Stimulated activated naive B cell treated with anti-CD40 and anti-IgM and Interleukin-4, amounts not matched to agents 10 μg/mL and 1 μg/mL and 100 μg/mL, for 72 hours (primary cell): ENCODE measurements around the gene DNM3.

ENCODE experiments used
- ATAC-seq, 2 donors: fragments of 150-1000 bp; cut with Tn5 transposase; replicated peaks; 2 replicates each; pipeline ENCODE4 v1.10.0; 2021; ENCODE audit warnings: moderate library complexity in 1 of 2
- DNase-seq: peaks from one replicate; pipeline ENCODE4 v3.0.0; 2021
- H3K27ac Mint-ChIP-seq: one replicate; pipeline ENCODE4 v1.8.0; 2022; ENCODE audit warnings: mild to moderate bottlenecking, mixed read lengths
- H3K27me3 Mint-ChIP-seq, 2 donors: one replicate each; pipeline ENCODE4 v1.8.0; 2022; ENCODE audit warnings: mixed read lengths in 2 of 2
- H3K36me3 Mint-ChIP-seq, 2 donors: one replicate each; pipeline ENCODE4 v1.8.0; 2022; ENCODE audit warnings: mixed read lengths in 2 of 2, mild to moderate bottlenecking in 1 of 2
- H3K4me1 Mint-ChIP-seq, 2 donors: one replicate each; pipeline ENCODE4 v1.8.0; 2022; ENCODE audit warnings: mixed read lengths in 2 of 2, mild to moderate bottlenecking in 1 of 2
- H3K4me3 Mint-ChIP-seq, 2 donors: one replicate each; pipeline ENCODE4 v1.8.0; 2022; ENCODE audit warnings: mild to moderate bottlenecking in 2 of 2, mixed read lengths in 2 of 2, moderate library complexity in 1 of 2
- H3K9me3 Mint-ChIP-seq, 2 donors: one replicate each; pipeline ENCODE4 v1.8.0; 2022; ENCODE audit warnings: mixed read lengths in 2 of 2, mild to moderate bottlenecking in 1 of 2

Gene DNM3

DNA sequence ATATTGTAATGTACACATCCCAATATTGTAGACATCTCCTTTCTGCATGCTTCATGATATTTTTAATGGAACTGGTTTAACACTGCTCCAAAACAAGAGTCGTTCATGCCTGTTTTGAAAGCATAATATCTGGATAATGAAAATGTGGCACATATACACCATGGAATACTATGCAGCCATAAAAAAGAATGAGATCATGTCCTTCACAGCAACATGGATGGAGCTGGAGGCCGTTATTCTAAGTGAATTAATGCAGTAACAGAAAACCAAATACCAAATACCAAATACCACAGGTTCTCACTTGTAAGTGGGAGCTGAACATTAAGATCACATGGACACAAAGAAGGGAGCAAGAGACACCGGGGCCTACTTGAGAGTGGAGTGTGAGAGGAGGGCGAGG is 487.0 kb downstream of the DNM3 start:
- peaks cover 3 to 4% of the 10 kb centered on the region in 2 donors for H3K36me3 Mint-ChIP-seq
- H3K4me3 Mint-ChIP-seq = no peak overlapping the region
- no peak for DNase-seq
- H3K9me3 Mint-ChIP-seq = peaks cover 4% of the 10 kb centered on the region in 2 donors
- peaks cover 0 to 2% of the 10 kb centered on the region in 2 donors for H3K4me1 Mint-ChIP-seq
- ATAC-seq = no peak
- no peaks in the 10 kb centered on the region for H3K27me3 Mint-ChIP-seq
- H3K27ac Mint-ChIP-seq = no peak overlapping the region

DNA sequence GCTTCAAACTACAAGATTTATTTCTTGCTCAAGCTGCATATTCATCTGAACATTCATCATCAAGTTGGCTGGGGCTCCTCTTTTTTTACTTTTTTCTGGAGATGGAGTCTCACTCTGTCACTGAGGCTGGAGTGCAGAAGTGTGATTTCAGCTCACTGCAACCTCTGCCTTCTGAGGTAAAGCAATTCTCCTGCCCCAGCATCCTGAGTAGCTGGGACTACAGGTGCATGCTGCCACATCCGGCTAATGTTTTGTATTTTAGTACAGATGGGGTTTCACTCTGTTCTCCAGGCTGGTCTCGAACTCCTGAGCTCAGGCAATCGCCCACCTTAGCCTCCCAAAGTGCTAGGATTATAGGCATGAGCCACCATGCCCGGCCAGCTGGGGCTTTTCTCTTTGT is 490.9 kb downstream of the DNM3 start:
- Mint-ChIP-seq H3K36me3 (peaks cover 3 to 4% of the 10 kb centered on the region in 2 donors), H3K27ac (no peak overlapping the region), H3K4me3 (no peak overlapping the region), H3K27me3 (no peaks in the 10 kb centered on the region), H3K9me3 (peaks cover 4% of the 10 kb centered on the region in 2 donors), H3K4me1 (peaks cover 0 to 2% of the 10 kb centered on the region in 2 donors)
- ATAC-seq (no peak), DNase-seq (no peak)

DNA sequence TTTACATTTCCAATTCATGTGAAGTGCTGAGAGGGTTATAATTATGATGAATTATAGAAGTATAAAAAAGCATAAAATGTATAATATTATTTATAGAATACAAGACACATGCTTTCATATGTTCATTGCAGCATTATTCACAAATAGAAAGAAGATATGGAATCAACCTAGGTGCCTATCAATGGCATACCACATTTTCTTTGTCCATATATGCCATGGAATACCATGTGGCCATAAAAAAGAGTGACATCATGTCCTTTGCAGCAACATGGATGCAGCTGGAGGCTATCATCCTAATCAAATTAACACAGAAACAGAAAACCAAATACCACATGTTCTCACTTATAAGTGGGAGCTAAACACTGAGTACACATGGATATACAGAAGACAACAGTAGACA is 494.1 kb downstream of the DNM3 start:
- Mint-ChIP-seq H3K27ac (no peak overlapping the region), H3K27me3 (no peaks in the 10 kb centered on the region), H3K4me3 (no peak overlapping the region), H3K36me3 (no peaks in the 10 kb centered on the region), H3K4me1 (peaks cover 11 to 12% of the 10 kb centered on the region in 2 donors), H3K9me3 (peaks cover 0 to 4% of the 10 kb centered on the region in 2 donors)
- no peak for DNase-seq
- ATAC-seq = no peak

DNA sequence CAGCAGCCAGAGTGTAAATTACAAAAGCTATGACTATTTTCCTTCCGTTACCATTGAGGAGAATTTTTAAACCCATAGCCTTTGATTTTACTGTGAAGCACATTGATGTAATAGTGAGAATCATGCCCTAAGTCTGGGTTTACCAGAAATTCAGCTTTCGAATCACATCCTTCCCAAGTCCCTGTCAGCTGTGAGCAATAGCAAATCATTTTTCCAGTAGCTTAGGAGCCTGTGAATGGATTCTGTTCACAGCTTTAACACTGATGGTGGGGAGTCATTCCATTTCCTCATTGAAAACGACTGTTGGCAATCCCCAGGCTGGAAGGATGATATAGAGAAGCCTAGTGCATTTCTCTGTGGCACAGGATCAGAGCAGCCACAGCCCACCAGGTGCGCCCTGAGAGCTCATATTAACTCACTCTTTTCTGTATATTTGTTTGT is 497.0 kb downstream of the DNM3 start:
- ATAC-seq (peak in 1 of 2 donors; percentile 44), DNase-seq (no peak)
- peaks cover 26 to 40% of the 10 kb centered on the region in 2 donors for H3K4me1 Mint-ChIP-seq
- peak overlapping the region; percentile 81 for H3K27ac Mint-ChIP-seq
- H3K27me3 Mint-ChIP-seq = no peaks in the 10 kb centered on the region
- peaks cover 0 to 6% of the 10 kb centered on the region in 2 donors for H3K9me3 Mint-ChIP-seq
- H3K36me3 Mint-ChIP-seq = no peaks in the 10 kb centered on the region
- no peak overlapping the region for H3K4me3 Mint-ChIP-seq

DNA sequence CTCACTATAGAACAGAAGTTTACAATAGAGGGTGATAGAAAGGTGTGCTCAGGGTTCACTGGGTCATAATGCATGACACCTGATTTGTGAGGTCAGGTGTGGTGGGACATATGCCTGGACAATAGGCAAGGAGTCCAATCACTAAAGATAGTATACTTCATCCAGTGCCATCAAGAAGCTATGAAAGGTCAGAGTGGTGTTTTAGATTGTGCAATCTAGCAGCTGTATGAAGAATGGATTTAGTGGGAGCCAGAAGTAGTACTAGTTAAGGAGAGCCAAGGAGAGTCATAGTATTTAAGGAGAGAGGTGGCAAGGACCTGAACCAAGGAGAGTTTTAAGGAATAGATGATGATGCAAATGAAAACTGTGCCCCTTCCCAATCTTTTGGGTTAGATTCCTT is 498.5 kb downstream of the DNM3 start:
- Mint-ChIP-seq H3K4me3 (peak overlapping the region in 1 of 2 donors; percentile 1), H3K27ac (no peak overlapping the region), H3K36me3 (no peaks in the 10 kb centered on the region), H3K4me1 (peaks cover 28 to 56% of the 10 kb centered on the region in 2 donors), H3K9me3 (peaks cover 0 to 6% of the 10 kb centered on the region in 2 donors), H3K27me3 (no peaks in the 10 kb centered on the region)
- ATAC-seq (no peak), DNase-seq (no peak)

DNA sequence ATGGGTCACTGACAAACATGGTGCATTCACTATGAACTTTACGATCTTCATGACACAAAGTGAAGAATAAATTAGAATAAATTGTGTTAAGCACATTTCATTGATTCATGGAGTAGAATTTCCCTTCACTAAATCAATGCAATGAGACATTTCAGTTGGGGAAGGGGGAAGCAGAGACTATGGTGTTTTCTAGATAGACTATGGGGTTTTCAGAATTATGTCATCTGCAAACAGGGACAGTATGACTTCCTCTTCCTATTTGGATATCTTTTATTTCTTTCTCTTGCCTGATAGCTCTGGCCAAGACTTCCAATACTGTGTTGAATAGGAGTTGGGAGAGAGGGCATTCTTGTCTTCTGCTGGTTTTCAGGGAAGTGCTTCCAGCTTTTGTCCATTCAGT is 499.2 kb downstream of the DNM3 start:
- ATAC-seq (peak; percentile 48), DNase-seq (no peak)
- Mint-ChIP-seq H3K4me3 (no peak overlapping the region), H3K27ac (peak overlapping the region; percentile 56), H3K27me3 (no peaks in the 10 kb centered on the region), H3K9me3 (peaks cover 0 to 6% of the 10 kb centered on the region in 2 donors), H3K36me3 (no peaks in the 10 kb centered on the region), H3K4me1 (peaks cover 29 to 62% of the 10 kb centered on the region in 2 donors)

DNA sequence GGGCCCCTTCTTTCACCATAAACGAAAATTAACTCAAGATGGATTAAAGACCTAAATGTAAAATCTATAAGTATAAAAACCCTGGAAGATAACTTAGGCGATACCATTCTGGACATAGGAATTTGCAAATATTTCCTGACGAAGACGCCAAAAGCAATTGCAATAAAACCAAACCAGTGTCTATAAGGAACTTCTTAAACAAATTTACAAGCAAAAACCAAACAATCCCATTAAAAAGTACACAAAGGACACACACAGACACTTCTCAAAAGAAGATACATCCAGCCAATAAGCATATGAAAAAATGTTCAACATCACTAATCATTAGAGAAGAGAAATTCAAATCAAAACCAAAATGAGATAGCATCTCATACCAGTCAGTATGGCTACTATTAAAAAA is 500.4 kb downstream of the DNM3 start:
- no peak for ATAC-seq
- peaks cover 29 to 64% of the 10 kb centered on the region in 2 donors for H3K4me1 Mint-ChIP-seq

DNA sequence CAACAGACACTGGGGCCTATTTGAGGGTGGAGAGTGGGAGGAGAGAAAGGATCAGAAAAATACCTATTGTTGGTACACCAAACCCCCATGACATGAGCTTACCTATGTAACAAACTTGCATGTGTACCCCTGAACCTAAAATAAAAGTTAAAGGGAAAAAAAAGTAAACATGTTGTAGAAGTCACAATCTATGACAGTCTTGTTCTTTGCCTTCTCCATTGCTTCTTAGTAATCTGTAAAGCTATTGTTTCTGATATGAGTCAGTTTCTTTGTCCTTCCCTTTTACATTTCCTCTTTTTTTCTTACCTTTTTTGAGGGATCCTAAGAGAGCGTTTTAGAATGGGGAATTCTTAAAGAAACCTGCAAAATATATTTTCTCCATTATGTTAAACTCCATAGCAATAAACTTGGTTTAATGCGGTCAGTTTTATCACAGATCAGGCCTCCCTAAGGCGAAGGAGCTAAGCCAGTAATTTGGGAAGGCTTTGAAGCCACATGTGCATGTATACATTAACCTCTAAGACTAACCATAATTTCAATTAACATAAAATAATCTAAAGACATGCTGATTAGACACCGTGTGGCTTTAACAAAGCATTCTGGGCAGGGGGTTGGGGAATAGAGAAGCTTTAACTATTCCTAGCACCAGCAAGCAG is 501.4 kb downstream of the DNM3 start:
- peaks cover 6 to 15% of the 10 kb centered on the region in 2 donors for H3K9me3 Mint-ChIP-seq
- DNase-seq (no peak), ATAC-seq (peak; percentile 80 to 87)
- H3K4me1 Mint-ChIP-seq = peaks cover 29 to 64% of the 10 kb centered on the region in 2 donors
- peak overlapping the region in 1 of 2 donors; percentile 74 for H3K4me3 Mint-ChIP-seq
- H3K27ac Mint-ChIP-seq = peak overlapping the region; percentile 81
- H3K36me3 Mint-ChIP-seq = peaks cover 2 to 8% of the 10 kb centered on the region in 2 donors
- H3K27me3 Mint-ChIP-seq = no peaks in the 10 kb centered on the region

More for the DNA sequence above, 500.4 kb downstream of the DNM3 start:
- H3K27ac Mint-ChIP-seq = no peak overlapping the region
- H3K9me3 Mint-ChIP-seq = peaks cover 0 to 9% of the 10 kb centered on the region in 2 donors
- H3K4me3 Mint-ChIP-seq = no peak overlapping the region
- DNase-seq = no peak
- H3K27me3 Mint-ChIP-seq = no peaks in the 10 kb centered on the region
- peaks cover 0 to 2% of the 10 kb centered on the region in 2 donors for H3K36me3 Mint-ChIP-seq

DNA sequence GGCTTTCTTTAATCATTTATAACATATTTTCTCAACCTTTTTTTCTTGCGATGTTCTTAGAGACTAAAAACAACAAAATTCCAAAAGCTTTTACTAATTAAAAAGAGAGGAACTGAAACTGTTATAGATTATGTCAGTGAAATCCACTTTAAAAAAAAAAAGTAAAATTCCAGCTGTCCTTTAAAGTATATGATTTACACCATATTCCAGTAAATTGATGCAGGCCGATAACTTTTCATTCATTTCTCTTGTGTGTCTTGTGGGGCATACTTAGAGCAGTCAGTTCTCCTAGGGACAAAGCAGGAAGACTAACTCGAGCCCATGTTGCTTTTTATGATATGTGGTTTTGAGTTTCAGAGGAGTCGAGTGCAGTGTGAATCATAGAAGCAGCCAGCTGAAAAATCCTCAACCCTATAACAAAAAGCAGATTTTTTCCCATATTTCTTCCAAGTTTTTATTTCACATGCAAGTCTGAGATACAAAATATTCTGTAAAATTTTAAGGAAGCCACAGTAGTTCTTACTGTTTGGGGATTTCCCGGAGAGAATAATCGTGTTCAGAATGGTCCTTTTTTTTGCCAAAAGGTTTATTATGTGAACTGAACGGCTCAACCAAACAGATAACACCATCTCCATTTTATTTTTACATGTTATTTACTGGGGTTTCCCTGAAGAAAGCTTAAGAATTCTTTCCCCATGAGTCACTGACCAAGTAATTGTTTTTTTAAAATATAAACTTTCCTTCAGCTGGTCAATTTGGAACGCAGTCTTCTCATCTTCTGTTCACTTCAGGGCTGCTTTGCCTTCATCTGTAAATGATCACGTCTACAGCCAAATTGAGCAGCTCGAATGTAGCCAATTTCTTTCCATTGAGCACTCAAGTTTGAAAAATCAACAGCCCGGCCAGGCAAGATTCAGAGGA is 502.2 kb downstream of the DNM3 start:
- peak overlapping the region; percentile 20 for H3K27ac Mint-ChIP-seq

DNA sequence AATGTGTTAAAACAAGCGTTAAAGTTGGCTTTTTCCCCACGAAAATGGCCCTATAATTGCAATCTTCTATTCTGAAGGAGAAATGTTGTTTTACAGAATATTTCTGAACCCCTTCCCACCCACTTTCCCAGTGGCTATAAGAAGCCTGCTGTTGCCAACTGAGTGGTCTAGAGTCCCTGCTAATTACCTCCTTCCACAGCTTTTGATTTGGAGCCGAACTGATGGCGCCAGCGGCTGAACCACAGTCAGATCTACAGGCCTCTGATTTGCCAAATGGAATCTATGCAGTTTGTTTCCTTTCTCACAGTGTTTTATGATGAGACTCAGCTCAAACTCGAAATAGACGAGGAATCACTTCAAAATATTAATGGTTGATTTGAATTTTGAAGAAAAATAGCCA is 503.1 kb downstream of the DNM3 start:
- peaks cover 2 to 8% of the 10 kb centered on the region in 2 donors for H3K36me3 Mint-ChIP-seq
- no peaks in the 10 kb centered on the region for H3K27me3 Mint-ChIP-seq
- H3K4me3 Mint-ChIP-seq = peak overlapping the region in 1 of 2 donors; percentile 6
- peaks cover 26 to 62% of the 10 kb centered on the region in 2 donors for H3K4me1 Mint-ChIP-seq
- peaks cover 13 to 20% of the 10 kb centered on the region in 2 donors for H3K9me3 Mint-ChIP-seq
- no peak for DNase-seq
- no peak overlapping the region for H3K27ac Mint-ChIP-seq
- no peak for ATAC-seq

More for the DNA sequence above, 502.2 kb downstream of the DNM3 start:
- Mint-ChIP-seq H3K36me3 (peaks cover 2 to 8% of the 10 kb centered on the region in 2 donors), H3K4me1 (peaks cover 29 to 64% of the 10 kb centered on the region in 2 donors), H3K27me3 (no peaks in the 10 kb centered on the region), H3K9me3 (peaks cover 13 to 20% of the 10 kb centered on the region in 2 donors), H3K4me3 (peak overlapping the region in 1 of 2 donors; percentile 74)
- no peak for DNase-seq
- ATAC-seq = peak; percentile 33 to 35

DNA sequence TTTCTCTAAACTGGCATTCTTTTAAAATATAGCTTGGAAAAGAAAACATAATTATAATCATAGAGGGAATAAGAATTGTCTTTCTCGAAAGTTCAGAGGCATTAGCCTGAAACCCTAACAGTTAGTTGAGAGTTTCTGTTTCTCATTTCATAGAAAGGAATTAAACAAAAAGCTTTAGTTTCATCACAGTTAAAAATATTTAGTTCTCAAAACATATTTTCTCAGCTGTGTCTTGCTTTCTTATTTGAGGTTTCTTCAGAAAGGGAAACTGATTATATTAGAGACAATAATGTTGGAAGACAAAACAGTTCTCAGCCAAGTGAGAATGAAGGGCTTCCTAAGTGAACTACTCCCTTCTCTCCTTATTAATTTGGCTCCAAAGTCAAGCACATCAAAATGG is 503.8 kb downstream of the DNM3 start:
- Mint-ChIP-seq H3K9me3 (peaks cover 13 to 16% of the 10 kb centered on the region in 2 donors), H3K27ac (no peak overlapping the region), H3K4me1 (peaks cover 21 to 56% of the 10 kb centered on the region in 2 donors), H3K4me3 (no peak overlapping the region), H3K27me3 (no peaks in the 10 kb centered on the region), H3K36me3 (peaks cover 2 to 8% of the 10 kb centered on the region in 2 donors)
- ATAC-seq (no peak), DNase-seq (no peak)

DNA sequence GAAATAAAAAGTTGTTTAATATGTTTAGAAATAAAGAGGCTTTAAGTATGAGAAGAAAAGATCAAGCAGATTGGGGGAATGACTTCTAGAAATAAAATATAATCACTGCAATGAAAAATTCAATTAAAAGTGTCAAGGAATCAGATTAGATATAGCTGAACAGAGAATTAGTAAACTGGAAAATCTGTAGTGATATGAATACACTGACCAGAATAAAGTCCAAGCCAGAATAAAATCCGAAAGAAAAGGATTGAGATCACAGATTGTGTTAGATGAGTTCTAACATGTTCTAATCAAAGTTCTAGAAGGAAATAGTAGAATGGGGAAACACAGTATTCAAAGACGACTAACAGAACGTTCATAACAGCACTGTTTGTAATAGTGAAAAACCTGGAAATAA is 506.1 kb downstream of the DNM3 start:
- Mint-ChIP-seq H3K4me3 (no peak overlapping the region), H3K4me1 (peaks cover 9 to 32% of the 10 kb centered on the region in 2 donors), H3K27me3 (no peaks in the 10 kb centered on the region), H3K27ac (no peak overlapping the region), H3K9me3 (peaks cover 13 to 14% of the 10 kb centered on the region in 2 donors), H3K36me3 (peaks cover 2 to 8% of the 10 kb centered on the region in 2 donors)
- ATAC-seq (no peak), DNase-seq (no peak)

DNA sequence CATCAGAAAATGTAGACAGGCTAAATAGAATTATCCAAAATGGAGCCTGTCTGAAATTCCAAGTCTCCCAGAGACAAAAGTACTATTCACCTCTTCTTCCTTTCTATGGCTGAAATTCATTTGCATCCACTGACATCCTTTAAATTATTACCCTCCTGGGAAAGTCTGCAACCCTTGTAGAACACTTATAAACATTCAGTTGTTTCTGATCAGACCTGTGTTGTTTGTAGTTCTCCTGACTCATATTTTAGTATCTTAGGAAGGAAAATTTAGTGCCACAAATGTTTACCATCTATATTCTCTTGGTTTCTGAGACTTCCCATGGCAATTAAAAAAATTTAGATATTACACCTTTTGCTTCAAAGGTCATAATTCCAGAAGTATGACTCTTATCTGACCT is 509.6 kb downstream of the DNM3 start:
- Mint-ChIP-seq H3K27me3 (no peaks in the 10 kb centered on the region), H3K9me3 (peaks cover 13 to 14% of the 10 kb centered on the region in 2 donors), H3K4me1 (peaks cover 5% of the 10 kb centered on the region in 2 donors), H3K4me3 (no peak overlapping the region), H3K27ac (no peak overlapping the region), H3K36me3 (peaks cover 2 to 8% of the 10 kb centered on the region in 2 donors)
- no peak for ATAC-seq
- no peak for DNase-seq

DNA sequence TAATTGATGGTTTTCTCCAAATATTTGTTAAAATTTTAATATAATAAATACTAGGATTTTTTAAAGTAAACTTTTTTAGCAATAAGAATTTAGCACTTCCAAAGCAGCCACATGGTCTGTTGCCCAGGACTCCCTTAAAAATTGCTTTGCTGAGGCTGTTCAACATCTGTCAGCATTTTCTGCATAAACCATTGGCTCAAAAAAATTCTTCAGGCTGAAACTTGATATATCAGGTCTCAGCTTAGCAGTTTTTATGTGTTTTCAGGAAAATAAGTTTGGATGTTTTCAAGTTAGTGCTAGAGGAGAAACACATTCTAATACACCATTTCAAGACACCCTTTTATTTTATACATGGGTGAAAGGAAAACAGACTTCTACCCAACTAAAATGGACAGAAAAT is 510.0 kb downstream of the DNM3 start:
- Mint-ChIP-seq H3K27ac (no peak overlapping the region), H3K36me3 (peaks cover 0 to 8% of the 10 kb centered on the region in 2 donors), H3K27me3 (no peaks in the 10 kb centered on the region), H3K4me3 (no peak overlapping the region), H3K4me1 (peaks cover 5% of the 10 kb centered on the region in 2 donors), H3K9me3 (peaks cover 11 to 13% of the 10 kb centered on the region in 2 donors)
- DNase-seq (no peak), ATAC-seq (no peak)
